B cell (primary cell): ENCODE results near the gene CCDC187. TPM values are rescaled to one million over a fixed set of nuclear protein-coding genes. Genes with fewer than 3 reads are reported as not detected.
A peak's percentile ranks its signal among the peaks of the same experiment; 100 is the strongest.

Experiments
- ATAC-seq: fragments of 200-7000 bp; cut with Tn5 transposase; one replicate; pipeline ENCODE4 v1.10.0; 2021; ENCODE audit warnings: low read depth, mild to moderate bottlenecking, moderate number of reproducible peaks, moderate library complexity
- CTCF ChIA-PET: fragments of 350-600 bp; sonication (Branson Sonifier 250); formaldehyde crosslinking; loops from one replicate; lab custom pipeline; 2021; ENCODE audit warnings: antibody characterized with exemption, inconsistent platforms; lab: Charles Lee
- POLR2A ChIA-PET: fragments of 350-600 bp; sonication (Branson Sonifier 250); formaldehyde crosslinking; loops from one replicate; lab custom pipeline; 2021; ENCODE audit warnings: antibody characterized with exemption; lab: Charles Lee
- DNase-seq: peaks from one replicate; pipeline ENCODE4 v3.0.0; 2013
- H2AFZ ChIP-seq: 2 replicates; pipeline ENCODE4 v1.6.1; 2012; ENCODE audit warnings: mild to moderate bottlenecking, low read depth, low read length; ENCODE audit not compliant: insufficient read depth, poor library complexity, severe bottlenecking
- H3K27ac ChIP-seq, 2 donors: 1 replicate in 1 of 2; 2 replicates in 1 of 2; pipeline ENCODE4 v1.5.1; 2012 to 2013; ENCODE audit warnings: low read length in 2 of 2, mild to moderate bottlenecking in 2 of 2, moderate library complexity in 1 of 2
- H3K27me3 ChIP-seq, 4 experiments: fragments of 200-600 bp in 1 of 4; sonication (generic) in 1 of 4; replicated peaks in 1 of 4; 1 replicate in 2 of 4; 2 replicates in 2 of 4; pipeline versions ENCODE4 v1.6.1 to v1.7.0; 2013 to 2016; ENCODE audit warnings: low read length in 3 of 4, mild to moderate bottlenecking in 2 of 4, mixed read lengths in 1 of 4, moderate library complexity in 1 of 4; ENCODE audit not compliant: insufficient read depth in 4 of 4, control insufficient read depth in 3 of 4; ENCODE audit errors: control extremely low read depth in 1 of 4
- H3K36me3 ChIP-seq, 2 experiments: replicated peaks in 1 of 2; 1 replicate in 1 of 2; 2 replicates in 1 of 2; pipeline versions ENCODE4 v1.6.1 to v1.7.1; 2013; ENCODE audit warnings: low read length in 1 of 2; ENCODE audit not compliant: insufficient read depth in 2 of 2, control insufficient read depth in 1 of 2; ENCODE audit errors: control extremely low read depth in 1 of 2, extremely low read depth in 1 of 2
- H3K4me1 ChIP-seq, 2 donors: fragments of 200-600 bp in 1 of 2; sonication (generic) in 1 of 2; 1 replicate in 1 of 2; 2 replicates in 1 of 2; pipeline versions ENCODE4 v1.5.1 to v1.6.1; 2013 to 2017; ENCODE audit warnings: low read length in 2 of 2; ENCODE audit not compliant: control insufficient read depth in 2 of 2, insufficient read depth in 2 of 2
- H3K4me2 ChIP-seq: replicated peaks from 2 replicates; pipeline ENCODE3; 2012; ENCODE audit warnings: mild to moderate bottlenecking, low read depth, low read length; ENCODE audit not compliant: poor library complexity, severe bottlenecking
- H3K4me3 ChIP-seq, 5 experiments: fragments of 200-600 bp in 1 of 5; sonication (generic) in 1 of 5; 1 replicate in 3 of 5; 2 replicates in 2 of 5; pipeline versions ENCODE4 v1.5.1 to v1.7.0; 2011 to 2016; ENCODE audit warnings: low read length in 4 of 5, mild to moderate bottlenecking in 4 of 5, low read depth in 2 of 5, control low read depth in 1 of 5, moderate library complexity in 1 of 5; ENCODE audit not compliant: insufficient read depth in 1 of 5; ENCODE audit errors: control extremely low read depth in 1 of 5, extremely low read depth in 1 of 5
- H3K79me2 ChIP-seq: fragments of 200-600 bp; sonication (generic); one replicate; pipeline ENCODE4 v1.6.0; 2016; ENCODE audit warnings: low read length; ENCODE audit not compliant: control insufficient read depth, insufficient read depth
- H3K9ac ChIP-seq: fragments of 200-600 bp; sonication (generic); 2 replicates; pipeline ENCODE4 v1.6.1; 2017; ENCODE audit warnings: mild to moderate bottlenecking, low read length, moderate library complexity
- H3K9me3 ChIP-seq, 3 donors: one replicate each; pipeline versions ENCODE4 v1.6.1 to v1.7.1; 2013; ENCODE audit warnings: low read length in 2 of 3; ENCODE audit not compliant: control insufficient read depth in 2 of 3, insufficient read depth in 1 of 3; ENCODE audit errors: control extremely low read depth in 1 of 3
- H4K20me1 ChIP-seq: 2 replicates; pipeline ENCODE4 v1.6.0; 2012; ENCODE audit warnings: mild to moderate bottlenecking, low read length; ENCODE audit not compliant: insufficient read depth, control insufficient read depth, poor library complexity, severe bottlenecking
- H3K27ac Mint-ChIP-seq: one replicate; pipeline ENCODE4 v1.8.0; 2021; ENCODE audit warnings: mixed read lengths
- H3K27me3 Mint-ChIP-seq: one replicate; pipeline ENCODE4 v1.8.0; 2021; ENCODE audit warnings: mixed read lengths
- H3K4me1 Mint-ChIP-seq: one replicate; pipeline ENCODE4 v1.8.0; 2021; ENCODE audit warnings: mixed read lengths
- H3K4me3 Mint-ChIP-seq: one replicate; pipeline ENCODE4 v1.8.0; 2021; ENCODE audit warnings: mixed read lengths
- H3K9me3 Mint-ChIP-seq: one replicate; pipeline ENCODE4 v1.8.0; 2022; ENCODE audit warnings: mixed read lengths; ENCODE audit not compliant: insufficient read depth
- EZH2 ChIP-seq: IDR thresholded peaks from 2 replicates; pipeline ENCODE4 v1.6.1; 2012; ENCODE audit warnings: borderline replicate concordance, low read depth, mild to moderate bottlenecking, moderate library complexity, low read length; ENCODE audit not compliant: insufficient read depth, poor library complexity, severe bottlenecking
- WGBS: methylation state at CpG from one replicate; pipeline ENCODE4 v1.1.5; 2013; ENCODE audit warnings: missing lambda C conversion rate; ENCODE audit not compliant: insufficient coverage; 5-methylcytosine and 5-hydroxymethylcytosine counted together
- intact Hi-C: fragments of 100-400 bp; cut with micrococcal nuclease; formaldehyde crosslinking; loops from one replicate; pipeline ENCODE4 v1.10.0; 2022
- polyA plus RNA-seq: library from polyadenylated mRNA; depleted of rRNA; stranded (reverse); fragments of >200 nt; gene quantifications from 2 replicates; pipeline ENCODE4 v1.2.3, GENCODE V29; 2012
- total RNA-seq, 2 donors: library from RNA; stranded (reverse); fragments of 120-200 nt in 1 of 2; gene quantifications; 1 replicate in 1 of 2; 2 replicates in 1 of 2; pipeline versions ENCODE4 v1.2.3 to v1.2.4, GENCODE V29; 2013 to 2022
- TF ChIP-seq, protein P1 (sequence below): fragments of 200-600 bp; IDR thresholded peaks from one replicate; pipeline ENCODE4 v1.8.0; 2022; ENCODE audit warnings: antibody characterized with exemption, mild to moderate bottlenecking

The CCDC187 gene
- total and polyA plus RNA-seq, 2 donors (not counting 1 experiment from before 2014, with no cell fraction given): 1.5 to 7.6 TPM

DNA sequence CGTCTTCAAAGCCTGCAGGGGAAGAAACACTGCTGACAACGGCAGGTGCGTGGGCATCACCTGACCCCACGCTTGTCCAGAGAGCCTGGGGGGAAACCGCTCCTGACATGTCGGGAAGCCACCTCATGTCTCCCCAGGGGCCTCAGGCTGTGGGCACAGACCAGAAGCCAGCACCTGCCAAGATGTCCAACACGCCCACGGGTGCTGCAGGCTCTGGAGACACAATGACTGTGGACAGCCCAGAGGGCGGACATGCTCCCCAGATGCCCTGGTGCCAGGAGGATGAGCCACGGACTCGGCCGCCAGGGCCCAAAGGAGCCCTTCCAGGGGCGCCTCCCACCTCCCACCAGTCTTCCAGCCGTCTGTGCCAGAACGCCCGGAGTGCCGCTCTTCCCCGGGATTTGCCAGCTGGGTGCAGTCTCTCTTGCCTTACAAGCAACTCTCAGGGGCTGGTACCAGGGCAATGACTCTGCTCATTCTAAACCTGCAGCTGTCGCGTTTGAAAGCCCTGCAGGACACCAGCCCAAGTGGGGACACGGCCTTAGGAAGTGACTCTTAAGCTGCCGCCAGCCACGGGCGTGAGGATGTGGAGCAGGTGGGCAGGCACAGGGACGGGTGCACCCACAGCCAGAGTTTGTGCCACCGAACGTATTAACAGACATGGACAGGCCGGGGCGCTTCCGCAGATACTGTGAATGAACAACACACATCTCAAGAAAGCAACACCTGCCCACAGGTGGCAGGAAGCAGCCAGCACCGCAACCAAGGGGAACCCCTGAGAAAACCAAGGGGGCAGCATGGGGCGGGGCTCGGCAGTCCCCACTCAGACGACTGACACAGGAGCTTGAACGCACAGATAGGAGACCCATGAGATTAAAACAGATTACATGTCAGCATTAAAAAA is 92.2 kb downstream of the CCDC187 start:
- Histone ChIP-seq H3K9me3 (peaks cover 0 to 3% (median 0%) of the 10 kb centered on the region in 3 donors), H3K27me3 (no peaks in the 10 kb centered on the region), H4K20me1 (peaks cover 95% of the 10 kb centered on the region), H3K4me1 (no peaks in the 10 kb centered on the region), H3K79me2 (peaks cover 22% of the 10 kb centered on the region), H2AFZ (no peak overlapping the region), H3K9ac (no peak overlapping the region), H3K4me2 (no peak overlapping the region), H3K27ac (no peak overlapping the region), H3K4me3 (no peak overlapping the region), H3K36me3 (peaks cover 2 to 87% of the 10 kb centered on the region in 2 experiments)
- intact Hi-C loops: no loop called here
- ATAC-seq (peak; percentile 40), DNase-seq (no peak)
- CTCF ChIA-PET: no interaction called here
- no peaks in the 10 kb centered on the region for H3K27me3 Mint-ChIP-seq
- POLR2A ChIA-PET: no interaction called here
- WGBS: 87% methylated on average over 35 of the region's 35 CpGs
- TF ChIP-seq EZH2: no peak
- TF ChIP-seq, protein P1, sequence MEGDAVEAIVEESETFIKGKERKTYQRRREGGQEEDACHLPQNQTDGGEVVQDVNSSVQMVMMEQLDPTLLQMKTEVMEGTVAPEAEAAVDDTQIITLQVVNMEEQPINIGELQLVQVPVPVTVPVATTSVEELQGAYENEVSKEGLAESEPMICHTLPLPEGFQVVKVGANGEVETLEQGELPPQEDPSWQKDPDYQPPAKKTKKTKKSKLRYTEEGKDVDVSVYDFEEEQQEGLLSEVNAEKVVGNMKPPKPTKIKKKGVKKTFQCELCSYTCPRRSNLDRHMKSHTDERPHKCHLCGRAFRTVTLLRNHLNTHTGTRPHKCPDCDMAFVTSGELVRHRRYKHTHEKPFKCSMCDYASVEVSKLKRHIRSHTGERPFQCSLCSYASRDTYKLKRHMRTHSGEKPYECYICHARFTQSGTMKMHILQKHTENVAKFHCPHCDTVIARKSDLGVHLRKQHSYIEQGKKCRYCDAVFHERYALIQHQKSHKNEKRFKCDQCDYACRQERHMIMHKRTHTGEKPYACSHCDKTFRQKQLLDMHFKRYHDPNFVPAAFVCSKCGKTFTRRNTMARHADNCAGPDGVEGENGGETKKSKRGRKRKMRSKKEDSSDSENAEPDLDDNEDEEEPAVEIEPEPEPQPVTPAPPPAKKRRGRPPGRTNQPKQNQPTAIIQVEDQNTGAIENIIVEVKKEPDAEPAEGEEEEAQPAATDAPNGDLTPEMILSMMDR: no peak
- no peaks in the 10 kb centered on the region for H3K9me3 Mint-ChIP-seq
- H3K4me1 Mint-ChIP-seq: peaks cover 21% of the 10 kb centered on the region
- H3K4me3 Mint-ChIP-seq: no peak overlapping the region
- no peak overlapping the region for H3K27ac Mint-ChIP-seq

DNA sequence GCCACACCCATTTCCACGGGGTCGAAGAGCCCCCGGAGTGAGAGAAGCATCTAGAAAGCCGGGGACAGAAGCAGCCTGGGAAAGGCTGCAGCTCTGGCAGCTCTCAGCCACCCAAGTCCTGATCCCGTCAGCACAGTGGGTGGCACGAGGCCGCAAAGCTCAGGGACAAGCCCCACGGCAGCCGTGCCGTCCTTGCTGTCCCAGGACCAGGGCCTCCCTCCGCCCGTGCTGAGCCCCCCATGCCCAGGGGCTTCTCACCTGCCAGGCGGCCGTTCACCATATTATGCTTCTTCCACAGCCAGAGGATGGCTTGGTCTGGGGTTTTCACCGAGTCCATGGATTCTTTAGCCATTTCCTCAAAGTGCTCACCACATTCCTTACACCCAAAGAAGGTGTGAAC is 92.9 kb downstream of the CCDC187 start:
- Histone ChIP-seq H3K9ac (no peak overlapping the region), H3K4me2 (no peak overlapping the region), H3K4me1 (no peaks in the 10 kb centered on the region), H3K9me3 (peaks cover 0 to 3% (median 0%) of the 10 kb centered on the region in 3 donors), H3K79me2 (peaks cover 21% of the 10 kb centered on the region), H3K27me3 (no peaks in the 10 kb centered on the region), H4K20me1 (peaks cover 95% of the 10 kb centered on the region), H2AFZ (no peak overlapping the region), H3K36me3 (peaks cover 2 to 80% of the 10 kb centered on the region in 2 experiments), H3K4me3 (no peak overlapping the region), H3K27ac (no peak overlapping the region)
- TF ChIP-seq, protein P1: no peak
- TF ChIP-seq EZH2: no peak
- ATAC-seq: no peak
- intact Hi-C loops: no loop called here
- no peak for DNase-seq
- H3K9me3 Mint-ChIP-seq: no peaks in the 10 kb centered on the region
- POLR2A ChIA-PET: no interaction called here
- CTCF ChIA-PET: interaction anchor here (0.8 to 1.3 kb wide), 2 partner anchors 14 to 41 kb away, joined by 3 to 4 read pairs; no protein-coding TSS in a partner anchor
- H3K27ac Mint-ChIP-seq: no peak overlapping the region
- H3K27me3 Mint-ChIP-seq: peaks cover 2% of the 10 kb centered on the region
- no peak overlapping the region for H3K4me3 Mint-ChIP-seq
- H3K4me1 Mint-ChIP-seq: peaks cover 25% of the 10 kb centered on the region
- 98% methylated on average over 15 of the region's 15 CpGs for WGBS
